Endothelial cell of umbilical vein (primary cell): ENCODE measurements around the gene DNA2. TPM values are rescaled to one million over a fixed set of nuclear protein-coding genes. Genes with fewer than 3 reads are reported as not detected.
"Not testable (repeated sequence)": the region's sequence is repeated elsewhere in the genome, so short reads cannot be mapped to it uniquely, and the experiment has no call there.

Source experiments
- BruUV-seq: library from RNA; stranded (reverse); fragments of 400-500 nt; replicated peaks from 2 replicates; lab custom pipeline; 2021; lab: Mats Ljungman, UMichigan
- CTCF ChIA-PET: fragments of 300-600, 350-600 bp; sonication (Branson Sonifier 250); formaldehyde crosslinking; loops from one replicate; lab custom pipeline; 2021; ENCODE audit warnings: antibody characterized with exemption, inconsistent platforms; lab: Charles Lee
- POLR2A ChIA-PET: fragments of 300-600, 350-600 bp; sonication (Branson Sonifier 250); formaldehyde crosslinking; loops from one replicate; lab custom pipeline; 2021; ENCODE audit warnings: antibody characterized with exemption, inconsistent platforms; lab: Charles Lee
- DNase-seq: peaks from one replicate; pipeline ENCODE4 v3.0.0-alpha.2; 2011; ENCODE audit warnings: low read depth, low spot score
- FAIRE-seq: peaks from 2 replicates; lab custom pipeline; 2011; peaks lifted over from hg19 to GRCh38; lab: Jason Lieb, UNC
- H2AFZ ChIP-seq: 2 replicates; pipeline ENCODE4 v1.6.0; 2012; ENCODE audit warnings: low read depth, low read length, control low read depth, inconsistent platforms
- H3K27ac ChIP-seq: 2 replicates; pipeline ENCODE4 v1.5.1; 2011; ENCODE audit warnings: low read depth, mild to moderate bottlenecking, control low read depth, low read length, moderate library complexity; ENCODE audit not compliant: insufficient read depth
- H3K27me3 ChIP-seq, 2 experiments: 2 replicates each; pipeline versions ENCODE4 v1.6.0 to v1.6.1; 2011; ENCODE audit warnings: low read length in 2 of 2, mixed read lengths in 1 of 2; ENCODE audit not compliant: control insufficient read depth in 2 of 2, insufficient read depth in 2 of 2
- H3K36me3 ChIP-seq, 2 experiments: 2 replicates in 1 of 2; 3 replicates in 1 of 2; pipeline ENCODE4 v1.5.1; 2011; ENCODE audit warnings: low read length in 2 of 2, mild to moderate bottlenecking in 1 of 2, moderate library complexity in 1 of 2; ENCODE audit not compliant: control insufficient read depth in 2 of 2, insufficient read depth in 2 of 2; ENCODE audit errors: extremely low read depth in 1 of 2
- H3K4me1 ChIP-seq: 3 replicates; pipeline ENCODE4 v1.5.1; 2011; ENCODE audit warnings: mild to moderate bottlenecking, low read length; ENCODE audit not compliant: control insufficient read depth, insufficient read depth; ENCODE audit errors: extremely low read depth
- H3K4me2 ChIP-seq: 2 replicates; pipeline ENCODE4 v1.6.1; 2011; ENCODE audit warnings: low read length, control low read depth, mixed read lengths; ENCODE audit not compliant: insufficient read depth
- H3K4me3 ChIP-seq, 3 experiments: fragments of 200-600 bp in 1 of 3; sonication (generic), shearing (Covaris generic) in 1 of 3; replicated peaks in 1 of 3; 2 replicates each; pipeline ENCODE4 v1.5.1; 2011 to 2016; ENCODE audit warnings: control low read depth in 3 of 3, low read length in 3 of 3, mild to moderate bottlenecking in 2 of 3, inconsistent platforms in 1 of 3, low read depth in 1 of 3, moderate library complexity in 1 of 3; ENCODE audit not compliant: insufficient read depth in 1 of 3
- H3K79me2 ChIP-seq: 2 replicates; pipeline ENCODE4 v1.6.0; 2012; ENCODE audit warnings: low read length, inconsistent platforms; ENCODE audit not compliant: control insufficient read depth, insufficient read depth
- H3K9ac ChIP-seq: replicated peaks from 2 replicates; pipeline ENCODE3; 2011; ENCODE audit warnings: low read length, control low read depth; ENCODE audit not compliant: insufficient read depth; ENCODE audit errors: extremely low read depth
- H3K9me1 ChIP-seq: replicated peaks from 3 replicates; pipeline ENCODE4 v1.6.0; 2011; ENCODE audit warnings: mild to moderate bottlenecking, low read length; ENCODE audit not compliant: control insufficient read depth, insufficient read depth; ENCODE audit errors: extremely low read depth
- H3K9me3 ChIP-seq: replicated peaks from 2 replicates; pipeline ENCODE4 v1.5.1; 2012; ENCODE audit warnings: low read length, inconsistent platforms; ENCODE audit not compliant: control insufficient read depth, insufficient read depth
- H4K20me1 ChIP-seq: replicated peaks from 2 replicates; pipeline ENCODE3; 2011; ENCODE audit warnings: mild to moderate bottlenecking, low read length; ENCODE audit not compliant: control insufficient read depth, insufficient read depth; ENCODE audit errors: extremely low read depth
- CTCF ChIP-seq, 2 donors: IDR thresholded peaks; 1 replicate in 1 of 2; 2 replicates in 1 of 2; pipeline ENCODE4 v1.5.1; 2011; ENCODE audit warnings: low read length in 2 of 2, mild to moderate bottlenecking in 2 of 2, moderate library complexity in 2 of 2, control low read depth in 1 of 2, inconsistent platforms in 1 of 2, low read depth in 1 of 2; ENCODE audit not compliant: insufficient read depth in 1 of 2; ENCODE audit errors: extremely low read depth in 1 of 2
- EZH2 ChIP-seq: IDR thresholded peaks from 2 replicates; pipeline ENCODE4 v1.6.1; 2012; ENCODE audit warnings: borderline replicate concordance, low read depth, mild to moderate bottlenecking, moderate library complexity, low read length, inconsistent platforms; ENCODE audit not compliant: severe bottlenecking
- FOS ChIP-seq: IDR thresholded peaks from 2 replicates; pipeline ENCODE4 v1.6.1; 2011; ENCODE audit warnings: mild to moderate bottlenecking, low read length, moderate library complexity, borderline replicate concordance; ENCODE audit not compliant: insufficient read depth
- GATA2 ChIP-seq: IDR thresholded peaks from 2 replicates; pipeline ENCODE4 v1.7.0; 2011; ENCODE audit warnings: low read depth, mild to moderate bottlenecking, moderate library complexity, mixed read lengths, low read length; ENCODE audit not compliant: insufficient read length, insufficient read depth
- MAX ChIP-seq: IDR thresholded peaks from 2 replicates; pipeline ENCODE4 v1.6.1; 2011; ENCODE audit not compliant: insufficient read depth, insufficient read length
- MYC ChIP-seq: IDR thresholded peaks from one replicate; pipeline ENCODE4 v1.6.1; 2011; ENCODE audit warnings: mild to moderate bottlenecking, low read depth, low read length
- POLR2A ChIP-seq: IDR thresholded peaks from 2 replicates; pipeline ENCODE4 v1.6.1; 2012; ENCODE audit warnings: low read depth, mild to moderate bottlenecking, control low read depth, low read length
- POLR2AphosphoS5 ChIP-seq: IDR thresholded peaks from 2 replicates; pipeline ENCODE4 v1.6.1; 2012; ENCODE audit warnings: low read depth, mild to moderate bottlenecking, control low read depth, low read length, moderate library complexity; ENCODE audit not compliant: insufficient read depth
- dilution Hi-C: fragments of 300-500 bp; cut with MboI; formaldehyde crosslinking; loops from one replicate; pipeline ENCODE4 v1.15.0; 2019; ENCODE audit warnings: low sequenced_read_pairs; ENCODE audit not compliant: extremely low pct_ligation_motif_present
- intact Hi-C: fragments of 100-400 bp; cut with micrococcal nuclease; formaldehyde crosslinking; loops from one replicate; pipeline ENCODE4 v1.10.0; 2022
- polyA plus RNA-seq, 4 experiments: library from polyadenylated mRNA; depleted of rRNA in 3 of 4; stranded (reverse) in 3 of 4; unstranded in 1 of 4; fragments of >200 nt; gene quantifications; 2 replicates each; pipeline versions ENCODE4 v1.2.1 to v1.2.3, GENCODE V29; 2011 to 2012; ENCODE audit warnings: missing spikeins in 1 of 4
- total RNA-seq: library from RNA; stranded (reverse); gene quantifications from 2 replicates; pipeline ENCODE4 v1.2.3, GENCODE V29; 2021

The DNA2 gene
- total and polyA plus RNA-seq, 2 donors (not counting 3 experiments of a cell fraction or from before 2014, with no cell fraction given), result 3.5 to 18.1 TPM

DNA sequence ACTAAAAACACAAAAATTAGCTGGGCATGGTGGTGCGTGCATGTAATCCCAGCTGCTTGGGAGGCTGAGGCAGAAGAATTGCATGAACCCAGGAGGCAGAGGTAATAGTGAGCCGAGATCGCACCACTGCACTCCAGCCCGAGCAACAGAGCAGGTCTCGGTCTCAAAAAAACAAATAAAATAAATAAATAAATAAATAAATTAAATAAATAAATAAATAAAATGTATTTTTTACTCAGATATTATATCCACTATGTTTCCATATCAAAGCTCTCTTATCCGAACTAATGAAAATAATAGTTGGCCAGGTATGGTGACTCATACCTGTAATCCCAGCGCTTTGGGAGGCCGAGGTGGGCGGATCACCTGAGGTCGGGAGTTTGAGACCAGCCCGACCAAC is 46.8 kb upstream of the DNA2 start:
- H3K9ac ChIP-seq, FAIRE-seq, intact Hi-C loops, H3K79me2 ChIP-seq, H3K9me3 ChIP-seq, H3K4me3 ChIP-seq, H4K20me1 ChIP-seq, H3K9me1 ChIP-seq, H3K4me1 ChIP-seq, POLR2A ChIA-PET, H3K27me3 ChIP-seq, BruUV-seq, H2AFZ ChIP-seq, dilution Hi-C loops, H3K36me3 ChIP-seq, H3K4me2 ChIP-seq, DNase-seq, H3K27ac ChIP-seq: not testable (repeated sequence)
- CTCF ChIA-PET, result interaction anchor here (1.0 kb wide), 1 partner anchor 32 kb away, joined by 3 read pairs; no protein-coding TSS in a partner anchor

DNA sequence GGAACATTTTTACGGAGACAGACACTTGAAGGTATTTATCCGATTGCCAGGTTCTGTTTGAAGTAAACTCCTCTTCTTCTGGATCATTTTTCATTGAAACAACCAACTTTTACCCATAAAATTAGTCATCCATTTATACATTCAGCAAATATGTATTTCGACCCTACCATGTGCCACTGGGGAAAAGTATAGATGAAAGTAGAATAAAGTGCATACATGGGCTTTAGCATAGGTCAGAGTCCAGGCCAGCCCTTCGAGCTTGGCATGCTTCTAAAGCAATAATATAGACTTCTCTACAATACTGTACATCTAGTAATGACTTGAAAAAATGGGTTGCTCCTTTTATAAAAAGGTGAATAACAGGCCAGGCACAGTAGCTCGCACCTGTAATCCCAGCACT is 45.4 kb upstream of the DNA2 start:
- H3K4me2 ChIP-seq, result no peak overlapping the region
- H3K4me3 ChIP-seq, result no peak overlapping the region
- dilution Hi-C loops, result no loop called here
- POLR2A ChIA-PET, result no interaction called here
- no peak overlapping the region for H3K27ac ChIP-seq
- TF ChIP-seq MYC (no peak), POLR2AphosphoS5 (no peak), GATA2 (no peak), CTCF (IDR thresholded peaks at IDR 0.05; ENCODE audit: extremely low read depth in 1 of 2, insufficient read depth in 1 of 2, low read depth in 1 of 2, low read length in 2 of 2) (no peak), EZH2 (no peak), POLR2A (no peak), FOS (no peak), MAX (no peak)
- H4K20me1 ChIP-seq, result no peaks in the 10 kb centered on the region
- FAIRE-seq (no peak), DNase-seq (no peak)
- intact Hi-C loops, result no loop called here
- CTCF ChIA-PET, result no interaction called here
- no peaks in the 10 kb centered on the region for H3K9me3 ChIP-seq
- no TSS peak for BruUV-seq
- no peaks in the 10 kb centered on the region for H3K27me3 ChIP-seq
- no peaks in the 10 kb centered on the region for H3K9me1 ChIP-seq
- H2AFZ ChIP-seq, result no peak overlapping the region
- no peak overlapping the region for H3K9ac ChIP-seq
- H3K36me3 ChIP-seq, result no peaks in the 10 kb centered on the region
- no peaks in the 10 kb centered on the region for H3K4me1 ChIP-seq
- peaks cover 3% of the 10 kb centered on the region for H3K79me2 ChIP-seq
